ENCODE measurements around the gene ARFGEF3. TPM values are rescaled to one million over a fixed set of nuclear protein-coding genes. Genes with fewer than 3 reads are reported as not detected.
A peak's percentile ranks its signal among the peaks of the same experiment; 100 is the strongest.

Gene ARFGEF3
- total RNA-seq, 1 donor from 2014 or later, result 1.9 TPM

GRCh38 chr6:138240476-138241245, 78.9 kb downstream of the ARFGEF3 start:
- H3K36me3 ChIP-seq (ENCODE audit: insufficient read depth, low read length), result no peaks in the 10 kb centered on the region
- H2AFZ ChIP-seq (ENCODE audit: low read depth, low read length), result peak overlapping the region; percentile 22
- peak; percentile 88 for DNase-seq (ENCODE audit: low read depth)
- no peaks in the 10 kb centered on the region for H3K9me3 ChIP-seq (ENCODE audit: insufficient read depth, low read depth, low read length)
- Mint-ChIP-seq H3K27me3 (ENCODE audit: low read depth, unreplicated experiment) (peaks cover 2% of the 10 kb centered on the region), H3K27ac (ENCODE audit: unreplicated experiment) (no peak overlapping the region), H3K36me3 (ENCODE audit: low read depth, unreplicated experiment) (no peaks in the 10 kb centered on the region), H3K4me1 (ENCODE audit: low read depth, unreplicated experiment) (no peaks in the 10 kb centered on the region), H3K4me3 (ENCODE audit: unreplicated experiment) (no peak overlapping the region), H3K9me3 (ENCODE audit: unreplicated experiment) (no peaks in the 10 kb centered on the region)
- no peaks in the 10 kb centered on the region for H3K27me3 ChIP-seq (ENCODE audit: insufficient read depth, low read length)
- FAIRE-seq, result no peak
- peak overlapping the region; percentile 60 for H3K4me2 ChIP-seq (ENCODE audit: low read length)
- H3K79me2 ChIP-seq (ENCODE audit: insufficient read depth, low read length), result no peaks in the 10 kb centered on the region
- no peaks in the 10 kb centered on the region for H4K20me1 ChIP-seq (ENCODE audit: insufficient read depth, low read length)
- H3K4me1 ChIP-seq (ENCODE audit: insufficient read depth, low read length), result peaks cover 10% of the 10 kb centered on the region
- no peak overlapping the region for H3K4me3 ChIP-seq (ENCODE audit: insufficient read depth, low read depth, low read length)
- TF ChIP-seq EZH2 (IDR thresholded peaks at IDR 0.05; ENCODE audit: insufficient read depth, low read length) (no peak), CTCF (IDR thresholded peaks at IDR 0.05; ENCODE audit: insufficient read depth, low read depth, low read length) (no peak)
- H3K27ac ChIP-seq (ENCODE audit: low read depth, low read length), result peak overlapping the region; percentile 19
- no peak overlapping the region for H3K9ac ChIP-seq (ENCODE audit: low read length)

GRCh38 chr6:138241381-138241780, 79.6 kb downstream of the ARFGEF3 start:
- peaks cover 13% of the 10 kb centered on the region for H3K4me1 ChIP-seq (ENCODE audit: insufficient read depth, low read length)
- no peak overlapping the region for H3K27ac Mint-ChIP-seq (ENCODE audit: unreplicated experiment)
- H3K27me3 Mint-ChIP-seq (ENCODE audit: low read depth, unreplicated experiment), result peaks cover 2% of the 10 kb centered on the region
- no peak overlapping the region for H3K4me3 Mint-ChIP-seq (ENCODE audit: unreplicated experiment)
- no peaks in the 10 kb centered on the region for H3K79me2 ChIP-seq (ENCODE audit: insufficient read depth, low read length)
- no peaks in the 10 kb centered on the region for H3K36me3 ChIP-seq (ENCODE audit: insufficient read depth, low read length)
- no peaks in the 10 kb centered on the region for H3K9me3 Mint-ChIP-seq (ENCODE audit: unreplicated experiment)
- H2AFZ ChIP-seq (ENCODE audit: low read depth, low read length), result no peak overlapping the region
- H3K4me3 ChIP-seq (ENCODE audit: insufficient read depth, low read depth, low read length), result no peak overlapping the region
- no peaks in the 10 kb centered on the region for H3K36me3 Mint-ChIP-seq (ENCODE audit: low read depth, unreplicated experiment)
- no peak for DNase-seq (ENCODE audit: low read depth)
- no peaks in the 10 kb centered on the region for H3K27me3 ChIP-seq (ENCODE audit: insufficient read depth, low read length)
- no peak overlapping the region for H3K9ac ChIP-seq (ENCODE audit: low read length)
- no peaks in the 10 kb centered on the region for H4K20me1 ChIP-seq (ENCODE audit: insufficient read depth, low read length)
- no peaks in the 10 kb centered on the region for H3K9me3 ChIP-seq (ENCODE audit: insufficient read depth, low read depth, low read length)
- FAIRE-seq, result no peak
- TF ChIP-seq CTCF (IDR thresholded peaks at IDR 0.05; ENCODE audit: insufficient read depth, low read depth, low read length), result no peak
- TF ChIP-seq EZH2 (IDR thresholded peaks at IDR 0.05; ENCODE audit: insufficient read depth, low read length), result no peak
- peaks cover 5% of the 10 kb centered on the region for H3K4me1 Mint-ChIP-seq (ENCODE audit: low read depth, unreplicated experiment)
- H3K4me2 ChIP-seq (ENCODE audit: low read length), result no peak overlapping the region
- H3K27ac ChIP-seq (ENCODE audit: low read depth, low read length), result no peak overlapping the region

GRCh38 chr6:138241934-138242333, 80.2 kb downstream of the ARFGEF3 start:
- H3K36me3 ChIP-seq (ENCODE audit: insufficient read depth, low read length), result no peaks in the 10 kb centered on the region
- H3K9ac ChIP-seq (ENCODE audit: low read length), result no peak overlapping the region
- H4K20me1 ChIP-seq (ENCODE audit: insufficient read depth, low read length), result no peaks in the 10 kb centered on the region
- H3K4me2 ChIP-seq (ENCODE audit: low read length), result no peak overlapping the region
- Mint-ChIP-seq H3K9me3 (ENCODE audit: unreplicated experiment) (no peaks in the 10 kb centered on the region), H3K4me1 (ENCODE audit: low read depth, unreplicated experiment) (peaks cover 7% of the 10 kb centered on the region), H3K27ac (ENCODE audit: unreplicated experiment) (no peak overlapping the region), H3K27me3 (ENCODE audit: low read depth, unreplicated experiment) (peaks cover 2% of the 10 kb centered on the region), H3K36me3 (ENCODE audit: low read depth, unreplicated experiment) (no peaks in the 10 kb centered on the region), H3K4me3 (ENCODE audit: unreplicated experiment) (no peak overlapping the region)
- no peak overlapping the region for H3K27ac ChIP-seq (ENCODE audit: low read depth, low read length)
- no peak overlapping the region for H3K4me3 ChIP-seq (ENCODE audit: insufficient read depth, low read depth, low read length)
- no peak for DNase-seq (ENCODE audit: low read depth)
- H3K4me1 ChIP-seq (ENCODE audit: insufficient read depth, low read length), result peaks cover 13% of the 10 kb centered on the region
- TF ChIP-seq CTCF (IDR thresholded peaks at IDR 0.05; ENCODE audit: insufficient read depth, low read depth, low read length), result no peak
- TF ChIP-seq EZH2 (IDR thresholded peaks at IDR 0.05; ENCODE audit: insufficient read depth, low read length), result no peak
- H3K79me2 ChIP-seq (ENCODE audit: insufficient read depth, low read length), result no peaks in the 10 kb centered on the region
- no peak overlapping the region for H2AFZ ChIP-seq (ENCODE audit: low read depth, low read length)
- H3K9me3 ChIP-seq (ENCODE audit: insufficient read depth, low read depth, low read length), result no peaks in the 10 kb centered on the region
- no peak for FAIRE-seq
- H3K27me3 ChIP-seq (ENCODE audit: insufficient read depth, low read length), result no peaks in the 10 kb centered on the region

Measured in astrocyte (in vitro differentiated cells and primary cell).